GM21360 (cell line): ENCODE measurements around the gene PLAU.
"Not testable (repeated sequence)": the region's sequence is repeated elsewhere in the genome, so short reads cannot be mapped to it uniquely, and the experiment has no call there.

ENCODE experiments used
- ATAC-seq: cut with Tn5 transposase; IDR thresholded peaks from one replicate; pipeline ENCODE4 v1.9.1; 2021; ENCODE audit warnings: mild to moderate bottlenecking, moderate library complexity; ENCODE audit not compliant: unreplicated experiment

The PLAU gene

GRCh38 chr10:73919481-73919880 is 8.5 kb downstream of the PLAU start:
- ATAC-seq = not testable (repeated sequence)

GRCh38 chr10:73920089-73920488 is 9.2 kb downstream of the PLAU start:
- ATAC-seq = no peak

- no peak for ATAC-seq
Measured at GRCh38 chr10:73922007-73922863, 11.3 kb downstream of the PLAU start.

- ATAC-seq = no peak
Measured at GRCh38 chr10:73922864-73923133, 11.9 kb downstream of the PLAU start.

GRCh38 chr10:73923935-73924598 is 13.1 kb downstream of the PLAU start:
- ATAC-seq = no peak

- ATAC-seq = no peak
Measured at GRCh38 chr10:73924935-73925334, 14.0 kb downstream of the PLAU start.

- no peak for ATAC-seq
Measured at GRCh38 chr10:73925539-73925938, 14.6 kb downstream of the PLAU start.

GRCh38 chr10:73926152-73926764 is 15.3 kb downstream of the PLAU start:
- ATAC-seq = no peak

- not testable (repeated sequence) for ATAC-seq
Measured at GRCh38 chr10:73930630-73931327, 19.8 kb downstream of the PLAU start.

GRCh38 chr10:73931767-73932619 is 21.1 kb downstream of the PLAU start:
- ATAC-seq = no peak

- ATAC-seq = no peak
Measured at GRCh38 chr10:73932620-73933112, 21.7 kb downstream of the PLAU start.

- no peak for ATAC-seq
Measured at GRCh38 chr10:73934074-73934473, 23.1 kb downstream of the PLAU start.

- no peak for ATAC-seq
Measured at GRCh38 chr10:73935895-73936294, 25.0 kb downstream of the PLAU start.

- ATAC-seq = no peak
Measured at GRCh38 chr10:73937333-73938043, 26.6 kb downstream of the PLAU start.

- no peak for ATAC-seq
Measured at GRCh38 chr10:73940634-73941221, 29.8 kb downstream of the PLAU start.

- ATAC-seq = no peak
Measured at GRCh38 chr10:73941300-73941699, 30.4 kb downstream of the PLAU start.

GRCh38 chr10:73944356-73945100 is 33.6 kb downstream of the PLAU start:
- ATAC-seq = no peak

- ATAC-seq = no peak
Measured at GRCh38 chr10:73946253-73947145, 35.6 kb downstream of the PLAU start.
